Endothelial cell (in vitro differentiated cells): ENCODE measurements around the gene CYP27A1. TPM values are rescaled to one million over a fixed set of nuclear protein-coding genes. Genes with fewer than 3 reads are reported as not detected.
A peak's percentile ranks its signal among the peaks of the same experiment; 100 is the strongest.

Source experiments
- DNase-seq: peaks from one replicate; pipeline ENCODE4 v3.0.0; 2021; ENCODE audit warnings: low spot score
- H3K27ac Mint-ChIP-seq: one replicate; pipeline ENCODE4 v1.8.0; 2021; ENCODE audit warnings: mixed read lengths, inconsistent platforms; ENCODE audit not compliant: unreplicated experiment
- H3K27me3 Mint-ChIP-seq: one replicate; pipeline ENCODE4 v1.8.0; 2021; ENCODE audit warnings: mild to moderate bottlenecking, moderate library complexity, mixed read lengths, inconsistent platforms; ENCODE audit not compliant: unreplicated experiment
- H3K36me3 Mint-ChIP-seq: one replicate; pipeline ENCODE4 v1.8.0; 2021; ENCODE audit warnings: mild to moderate bottlenecking, low read depth, mixed read lengths, inconsistent platforms; ENCODE audit not compliant: unreplicated experiment
- H3K4me1 Mint-ChIP-seq: one replicate; pipeline ENCODE4 v1.8.0; 2021; ENCODE audit warnings: mild to moderate bottlenecking, mixed read lengths, inconsistent platforms; ENCODE audit not compliant: unreplicated experiment
- H3K4me3 Mint-ChIP-seq: one replicate; pipeline ENCODE4 v1.8.0; 2021; ENCODE audit warnings: mild to moderate bottlenecking, mixed read lengths, inconsistent platforms; ENCODE audit not compliant: unreplicated experiment
- H3K9me3 Mint-ChIP-seq: one replicate; pipeline ENCODE4 v1.8.0; 2021; ENCODE audit warnings: mixed read lengths, inconsistent platforms; ENCODE audit not compliant: unreplicated experiment
- CTCF ChIP-seq: fragments of 200-600 bp; sonication (generic); IDR thresholded peaks from one replicate; pipeline ENCODE4 v1.5.0; 2021; ENCODE audit warnings: antibody characterized with exemption; ENCODE audit not compliant: unreplicated experiment
- total RNA-seq: library from RNA; stranded (reverse); fragmentation: NEBNext Ultra II Directional; extraction: Animal tissue kit (Norgen Biotek cat#: 25700); gene quantifications from one replicate; pipeline ENCODE4 v1.2.1, GENCODE V29; 2021; ENCODE audit not compliant: unreplicated experiment

The CYP27A1 gene
- total RNA-seq, 1 donor from 2014 or later = 9.0 TPM

DNA sequence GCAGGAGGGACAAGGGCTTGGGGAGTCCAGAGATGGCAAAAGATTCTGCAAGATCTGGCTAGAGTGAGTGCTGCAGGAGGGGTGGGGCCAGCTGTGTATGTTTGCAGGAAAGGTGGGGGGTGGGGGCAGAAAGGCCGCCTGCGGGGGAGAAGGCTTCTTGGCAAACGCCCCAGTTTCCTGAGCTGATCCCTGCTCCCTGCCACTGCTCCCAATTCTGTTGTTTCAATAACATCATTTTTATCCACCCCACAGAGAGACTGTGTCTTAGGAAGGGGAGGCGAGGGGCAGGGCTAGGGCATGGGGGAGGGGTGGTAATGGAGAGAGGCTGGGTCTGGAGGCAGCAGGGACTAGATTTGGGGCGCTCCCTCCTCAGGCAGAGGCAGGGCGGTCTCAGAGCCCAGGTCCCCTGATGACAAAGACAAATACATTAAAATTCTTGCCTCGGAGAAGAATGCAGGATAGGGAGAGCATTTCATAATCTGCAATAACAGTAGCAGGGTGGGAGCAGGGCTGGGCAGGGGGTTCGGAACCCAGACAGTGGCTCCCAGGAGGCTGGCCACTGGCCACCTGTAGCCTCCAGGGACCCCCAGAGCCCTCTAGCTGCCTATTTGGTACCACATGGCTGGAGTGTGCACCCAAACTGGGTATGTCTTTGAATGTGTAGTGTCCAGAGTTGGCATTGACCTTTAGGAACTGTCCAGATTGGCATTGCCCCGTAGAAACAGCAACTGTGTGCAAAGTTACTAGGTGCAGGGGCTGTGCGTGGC is 75.6 kb downstream of the CYP27A1 start:
- Mint-ChIP-seq H3K27me3 (peaks cover 53% of the 10 kb centered on the region), H3K4me3 (no peak overlapping the region), H3K9me3 (no peaks in the 10 kb centered on the region), H3K36me3 (no peaks in the 10 kb centered on the region), H3K4me1 (peaks cover 20% of the 10 kb centered on the region), H3K27ac (no peak overlapping the region)
- no peak for TF ChIP-seq CTCF
- no peak for DNase-seq

- H3K9me3 Mint-ChIP-seq = no peaks in the 10 kb centered on the region
- no peak overlapping the region for H3K27ac Mint-ChIP-seq
- DNase-seq = no peak
- no peak overlapping the region for H3K4me3 Mint-ChIP-seq
- peaks cover 56% of the 10 kb centered on the region for H3K27me3 Mint-ChIP-seq
- no peak for TF ChIP-seq CTCF
- H3K4me1 Mint-ChIP-seq = peaks cover 20% of the 10 kb centered on the region
- H3K36me3 Mint-ChIP-seq = no peaks in the 10 kb centered on the region
Observed at GRCh38 chr2:218858138-218858445, 76.1 kb downstream of the CYP27A1 start.

GRCh38 chr2:218858671-218859555 is 77.0 kb downstream of the CYP27A1 start:
- Mint-ChIP-seq H3K36me3 (no peaks in the 10 kb centered on the region), H3K9me3 (no peaks in the 10 kb centered on the region), H3K27ac (peak overlapping the region; percentile 24), H3K4me3 (no peak overlapping the region), H3K27me3 (peaks cover 57% of the 10 kb centered on the region), H3K4me1 (peaks cover 17% of the 10 kb centered on the region)
- no peak for TF ChIP-seq CTCF
- DNase-seq = no peak

DNA sequence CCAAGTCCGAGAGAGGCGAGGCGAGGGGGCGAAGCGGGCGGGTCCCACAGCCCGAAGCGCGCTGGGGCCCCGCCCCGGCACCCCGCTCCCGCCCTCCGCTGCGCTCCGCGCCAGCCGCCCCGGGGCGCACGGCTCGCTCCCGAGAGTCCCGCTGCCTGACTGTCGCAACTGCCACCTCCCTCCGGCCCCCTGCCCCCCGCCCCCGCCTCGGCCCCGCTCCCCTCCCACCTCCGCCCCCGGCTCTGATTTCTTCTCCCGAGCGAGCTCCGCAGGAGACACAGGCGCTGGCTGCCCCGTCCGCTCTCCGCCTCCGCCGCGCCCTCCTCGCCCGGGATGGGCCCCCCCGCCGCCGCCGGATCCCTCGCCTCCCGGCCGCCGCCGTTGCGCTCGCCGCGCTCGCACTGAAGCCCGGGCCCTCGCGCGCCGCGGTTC is 77.6 kb downstream of the CYP27A1 start, which contains the start of gene WNT6:
Gene WNT6 (plus strand): TSS at position 250 of the 432 bp plus-strand sequence. CDS start 233 bp downstream, outside the sequence.
- TF ChIP-seq CTCF = no peak
- Mint-ChIP-seq H3K4me3 (no peak within 1 kb of the TSS), H3K9me3 (no peaks in the 10 kb centered on the region), H3K27ac (peak within 1 kb of the TSS; percentile 24), H3K36me3 (no peaks in the 10 kb centered on the region), H3K27me3 (peaks cover 54% of the 10 kb centered on the region), H3K4me1 (peaks cover 12% of the 10 kb centered on the region)
- no peak for DNase-seq
